Panc1 (cell line): ENCODE results near the gene TMEM61. TPM values are rescaled to one million over a fixed set of nuclear protein-coding genes. Genes with fewer than 3 reads are reported as not detected.

ENCODE experiments used
- ATAC-seq: fragments of 200-7000 bp; cut with Tn5 transposase; 2 replicates; pipeline ENCODE4 v1.9.1; 2020; ENCODE audit warnings: mild to moderate bottlenecking, moderate library complexity
- BruUV-seq: library from RNA; stranded (reverse); fragments of 400-500 nt; replicated peaks from 2 replicates; lab custom pipeline; 2021; lab: Mats Ljungman, UMichigan
- CTCF ChIA-PET: fragments of 300-600 bp; sonication (Branson Sonifier 250); formaldehyde crosslinking; loops from one replicate; lab custom pipeline; 2022; ENCODE audit warnings: antibody characterized with exemption; lab: Charles Lee
- POLR2A ChIA-PET: fragments of 300-600 bp; sonication (Branson Sonifier 250); formaldehyde crosslinking; loops from one replicate; lab custom pipeline; 2022; ENCODE audit warnings: antibody characterized with exemption; lab: Charles Lee
- DNase-seq: peaks from one replicate; pipeline ENCODE4 v3.0.0-alpha.2; 2010; ENCODE audit warnings: low read depth, low spot score
- H3K27ac ChIP-seq: 2 replicates; pipeline ENCODE4 v1.5.1; 2011; ENCODE audit warnings: mild to moderate bottlenecking, low read length, inconsistent platforms
- H3K27me3 ChIP-seq: fragments of 200-500 bp; sonication (Bioruptor generic); 2 replicates; pipeline ENCODE4 v1.6.0; 2014; ENCODE audit warnings: low read length, inconsistent platforms; ENCODE audit not compliant: control insufficient read depth, insufficient read depth
- H3K36me3 ChIP-seq: fragments of 200-500 bp; sonication (Bioruptor generic); 2 replicates; pipeline ENCODE4 v1.5.1; 2014; ENCODE audit warnings: inconsistent platforms, mild to moderate bottlenecking, low read length, moderate library complexity; ENCODE audit not compliant: control insufficient read depth, insufficient read depth
- H3K4me1 ChIP-seq: 2 replicates; pipeline ENCODE4 v1.5.1; 2011; ENCODE audit warnings: inconsistent platforms, mild to moderate bottlenecking, low read length, moderate library complexity; ENCODE audit not compliant: control insufficient read depth, insufficient read depth
- H3K4me3 ChIP-seq, 2 experiments: 2 replicates each; pipeline ENCODE4 v1.5.1; 2011 to 2012; ENCODE audit warnings: low read depth in 2 of 2, low read length in 2 of 2, mild to moderate bottlenecking in 2 of 2, inconsistent platforms in 1 of 2, moderate library complexity in 1 of 2
- H3K9me3 ChIP-seq: fragments of 200-500 bp; sonication (Bioruptor generic); 2 replicates; pipeline ENCODE4 v1.5.1; 2014; ENCODE audit warnings: low read depth, mild to moderate bottlenecking, inconsistent platforms, low read length, moderate library complexity; ENCODE audit not compliant: control insufficient read depth, insufficient read depth
- CTCF ChIP-seq: fragments of 450-650 bp; IDR thresholded peaks from 2 replicates; pipeline ENCODE4 v1.5.1; 2017; ENCODE audit warnings: mild to moderate bottlenecking
- POLR2AphosphoS5 ChIP-seq: IDR thresholded peaks from 2 replicates; pipeline ENCODE4 v1.6.1; 2012; ENCODE audit warnings: mild to moderate bottlenecking, low read depth, low read length, moderate library complexity
- REST ChIP-seq, 2 experiments: IDR thresholded peaks; 2 replicates each; pipeline ENCODE4 v1.6.1; 2011 to 2012; ENCODE audit warnings: low read depth in 2 of 2, control low read depth in 1 of 2, low read length in 1 of 2, mild to moderate bottlenecking in 1 of 2, moderate library complexity in 1 of 2; ENCODE audit not compliant: insufficient read depth in 1 of 2
- SIN3A ChIP-seq: IDR thresholded peaks from 2 replicates; pipeline ENCODE4 v1.6.1; 2012; ENCODE audit warnings: low read depth, mild to moderate bottlenecking, low read length, moderate library complexity, borderline replicate concordance; ENCODE audit not compliant: insufficient read depth
- TCF7L2 ChIP-seq: IDR thresholded peaks from 2 replicates; pipeline ENCODE4 v1.6.1; 2011; ENCODE audit warnings: mild to moderate bottlenecking, low read depth, low read length, inconsistent platforms
- in situ Hi-C: cut with HindIII; loops from 2 replicates; pipeline ENCODE4 v1.10.0; 2016; ENCODE audit warnings: low sequenced_read_pairs, low pct_unique_long_range_greater_than_20kb
- intact Hi-C: fragments of 100-400 bp; cut with micrococcal nuclease; formaldehyde crosslinking; loops from one replicate; pipeline ENCODE4 v1.10.0; 2022; ENCODE audit not compliant: unreplicated experiment
- total RNA-seq: library from RNA; stranded (reverse); gene quantifications from one replicate; pipeline ENCODE4 v1.2.1, GENCODE V29; 2021; ENCODE audit not compliant: unreplicated experiment

TMEM61 gene
- total RNA-seq, 1 experiment from 2014 or later: not detected

- no peaks in the 10 kb centered on the region for H3K4me1 ChIP-seq
- H3K4me3 ChIP-seq: no peak overlapping the region
- H3K27me3 ChIP-seq: no peaks in the 10 kb centered on the region; the same call in 1 of the 2 replicates
- ChIA-PET POLR2A (interaction anchor here (0.6 kb wide), 1 partner anchor 26 kb away, joined by 3 read pairs; no protein-coding TSS in a partner anchor), CTCF (no interaction called here)
- in situ Hi-C loops (no loop called here), intact Hi-C loops (no loop called here)
- DNase-seq (no peak), ATAC-seq (no peak)
- H3K36me3 ChIP-seq: no peaks in the 10 kb centered on the region
- H3K9me3 ChIP-seq: no peaks in the 10 kb centered on the region
- BruUV-seq: no TSS peak
- H3K27ac ChIP-seq: no peak overlapping the region
- TF ChIP-seq TCF7L2: no peak
- no peak for TF ChIP-seq POLR2AphosphoS5
- TF ChIP-seq SIN3A: no peak
- no peak for TF ChIP-seq REST (IDR thresholded peaks at IDR 0.05; ENCODE audit: insufficient read depth in 1 of 2, low read depth in 2 of 2, low read length in 1 of 2)
- TF ChIP-seq CTCF: no peak
Measured at GRCh38 chr1:54965624-54966340, 14.6 kb upstream of the TMEM61 start.

- Histone ChIP-seq H3K27ac (no peak overlapping the region), H3K36me3 (no peaks in the 10 kb centered on the region), H3K4me1 (peaks cover 4% of the 10 kb centered on the region; the same call in 1 of the 2 replicates), H3K27me3 (no peaks in the 10 kb centered on the region), H3K9me3 (no peaks in the 10 kb centered on the region), H3K4me3 (no peak overlapping the region)
- DNase-seq: no peak
- POLR2A ChIA-PET: no interaction called here
- CTCF ChIA-PET: no interaction called here
- intact Hi-C loops: no loop called here
- no peak for ATAC-seq
- no peak for TF ChIP-seq SIN3A
- TF ChIP-seq REST (IDR thresholded peaks at IDR 0.05; ENCODE audit: insufficient read depth in 1 of 2, low read depth in 2 of 2, low read length in 1 of 2): no peak
- no peak for TF ChIP-seq TCF7L2
- TF ChIP-seq POLR2AphosphoS5: no peak
- no peak for TF ChIP-seq CTCF
- BruUV-seq: no TSS peak
- in situ Hi-C loops: no loop called here
Measured at GRCh38 chr1:54967372-54967771, 13.1 kb upstream of the TMEM61 start.
